Liver (tissue), 3 donors: ENCODE data around the gene APOD.

Experiments
- GABPA ChIP-seq, 2 donors: IDR thresholded peaks in 1 of 2; conservative IDR thresholded peaks in 1 of 2; 2 replicates each; pipeline ENCODE4 v1.6.1; 2016; ENCODE audit warnings: antibody characterized with exemption in 2 of 2, mild to moderate bottlenecking in 1 of 2, moderate library complexity in 1 of 2
- JUND ChIP-seq, 2 donors: IDR thresholded peaks; 2 replicates each; pipeline ENCODE4 v1.6.1; 2016; ENCODE audit warnings: antibody characterized with exemption in 2 of 2
- NR2F2 ChIP-seq: IDR thresholded peaks from 2 replicates; pipeline ENCODE4 v1.6.1; 2016; ENCODE audit warnings: antibody characterized with exemption
- RAD21 ChIP-seq, 2 donors: IDR thresholded peaks; 2 replicates each; pipeline ENCODE4 v1.6.1; 2016; ENCODE audit warnings: antibody characterized with exemption in 2 of 2, mild to moderate bottlenecking in 2 of 2
- RXRA ChIP-seq, 2 donors: IDR thresholded peaks; 2 replicates each; pipeline ENCODE4 v1.6.1; 2017 to 2018; ENCODE audit warnings: antibody characterized with exemption in 2 of 2, mild to moderate bottlenecking in 1 of 2
- SP1 ChIP-seq: IDR thresholded peaks from 2 replicates; pipeline ENCODE4 v1.6.1; 2018; ENCODE audit warnings: antibody characterized with exemption, mild to moderate bottlenecking
- TAF1 ChIP-seq: conservative IDR thresholded peaks from 2 replicates; pipeline ENCODE4 v1.6.1; 2016; ENCODE audit warnings: antibody characterized with exemption, mild to moderate bottlenecking
- YY1 ChIP-seq: IDR thresholded peaks from 2 replicates; pipeline ENCODE4 v1.6.1; 2016; ENCODE audit warnings: antibody characterized with exemption, mild to moderate bottlenecking
- ZBTB33 ChIP-seq: IDR thresholded peaks from 2 replicates; pipeline ENCODE4 v1.6.1; 2016; ENCODE audit warnings: antibody characterized with exemption
- TF ChIP-seq, protein P1 (sequence below): fragments of 150-350 bp; IDR thresholded peaks from 2 replicates; pipeline ENCODE4 v1.5.1; 2017; ENCODE audit warnings: improper control_type of control experiment, low read depth, low read length; ENCODE audit not compliant: missing input control
- TF ChIP-seq, protein P2 (sequence below): IDR thresholded peaks from 2 replicates; pipeline ENCODE4 v1.6.1; 2016; ENCODE audit warnings: antibody characterized with exemption
- TF ChIP-seq, protein P3 (sequence below): IDR thresholded peaks from 2 replicates; pipeline ENCODE4 v1.6.1; 2016; ENCODE audit warnings: antibody characterized with exemption, mild to moderate bottlenecking
- TF ChIP-seq, protein P4 (sequence below): IDR thresholded peaks from 2 replicates; pipeline ENCODE4 v1.6.1; 2016; ENCODE audit warnings: antibody characterized with exemption
- donor health status: healthy.
- donor health status: healthy.

DNA sequence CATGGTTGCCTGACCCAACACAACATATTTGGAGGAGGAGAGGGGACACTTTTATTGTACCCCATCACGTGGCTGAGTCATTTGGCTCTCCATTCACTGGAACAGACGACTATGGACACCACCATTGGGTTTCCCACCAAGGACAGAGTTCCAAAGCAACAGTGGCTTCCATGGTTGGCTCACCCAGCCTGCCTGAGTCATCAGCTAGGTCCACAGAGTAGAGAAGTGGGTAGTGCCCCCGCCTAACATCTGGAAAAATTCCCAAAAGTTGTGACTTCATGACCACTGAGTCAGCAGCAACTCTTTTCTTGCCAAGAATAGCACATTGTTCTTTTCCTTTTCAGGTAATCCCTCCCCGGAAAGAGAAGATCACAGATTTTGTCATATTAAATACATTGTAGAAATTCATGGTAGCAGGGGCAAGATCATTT is 37.6 kb downstream of the APOD start:
- TF ChIP-seq, protein P1, sequence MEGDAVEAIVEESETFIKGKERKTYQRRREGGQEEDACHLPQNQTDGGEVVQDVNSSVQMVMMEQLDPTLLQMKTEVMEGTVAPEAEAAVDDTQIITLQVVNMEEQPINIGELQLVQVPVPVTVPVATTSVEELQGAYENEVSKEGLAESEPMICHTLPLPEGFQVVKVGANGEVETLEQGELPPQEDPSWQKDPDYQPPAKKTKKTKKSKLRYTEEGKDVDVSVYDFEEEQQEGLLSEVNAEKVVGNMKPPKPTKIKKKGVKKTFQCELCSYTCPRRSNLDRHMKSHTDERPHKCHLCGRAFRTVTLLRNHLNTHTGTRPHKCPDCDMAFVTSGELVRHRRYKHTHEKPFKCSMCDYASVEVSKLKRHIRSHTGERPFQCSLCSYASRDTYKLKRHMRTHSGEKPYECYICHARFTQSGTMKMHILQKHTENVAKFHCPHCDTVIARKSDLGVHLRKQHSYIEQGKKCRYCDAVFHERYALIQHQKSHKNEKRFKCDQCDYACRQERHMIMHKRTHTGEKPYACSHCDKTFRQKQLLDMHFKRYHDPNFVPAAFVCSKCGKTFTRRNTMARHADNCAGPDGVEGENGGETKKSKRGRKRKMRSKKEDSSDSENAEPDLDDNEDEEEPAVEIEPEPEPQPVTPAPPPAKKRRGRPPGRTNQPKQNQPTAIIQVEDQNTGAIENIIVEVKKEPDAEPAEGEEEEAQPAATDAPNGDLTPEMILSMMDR, result no peak
- TF ChIP-seq YY1 (no peak), JUND (IDR thresholded peaks at IDR 0.05) (no peak), RXRA (IDR thresholded peaks at IDR 0.05) (no peak), SP1 (no peak), RAD21 (IDR thresholded peaks at IDR 0.05) (no peak), GABPA (IDR thresholded peaks at IDR 0.05 in 1 of 2, conservative IDR thresholded peaks at IDR 0.05 in 1 of 2) (no peak), ZBTB33 (no peak), TAF1 (no peak), NR2F2 (no peak)
- TF ChIP-seq, protein P2, sequence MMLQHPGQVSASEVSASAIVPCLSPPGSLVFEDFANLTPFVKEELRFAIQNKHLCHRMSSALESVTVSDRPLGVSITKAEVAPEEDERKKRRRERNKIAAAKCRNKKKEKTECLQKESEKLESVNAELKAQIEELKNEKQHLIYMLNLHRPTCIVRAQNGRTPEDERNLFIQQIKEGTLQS, result no peak
- TF ChIP-seq, protein P3, sequence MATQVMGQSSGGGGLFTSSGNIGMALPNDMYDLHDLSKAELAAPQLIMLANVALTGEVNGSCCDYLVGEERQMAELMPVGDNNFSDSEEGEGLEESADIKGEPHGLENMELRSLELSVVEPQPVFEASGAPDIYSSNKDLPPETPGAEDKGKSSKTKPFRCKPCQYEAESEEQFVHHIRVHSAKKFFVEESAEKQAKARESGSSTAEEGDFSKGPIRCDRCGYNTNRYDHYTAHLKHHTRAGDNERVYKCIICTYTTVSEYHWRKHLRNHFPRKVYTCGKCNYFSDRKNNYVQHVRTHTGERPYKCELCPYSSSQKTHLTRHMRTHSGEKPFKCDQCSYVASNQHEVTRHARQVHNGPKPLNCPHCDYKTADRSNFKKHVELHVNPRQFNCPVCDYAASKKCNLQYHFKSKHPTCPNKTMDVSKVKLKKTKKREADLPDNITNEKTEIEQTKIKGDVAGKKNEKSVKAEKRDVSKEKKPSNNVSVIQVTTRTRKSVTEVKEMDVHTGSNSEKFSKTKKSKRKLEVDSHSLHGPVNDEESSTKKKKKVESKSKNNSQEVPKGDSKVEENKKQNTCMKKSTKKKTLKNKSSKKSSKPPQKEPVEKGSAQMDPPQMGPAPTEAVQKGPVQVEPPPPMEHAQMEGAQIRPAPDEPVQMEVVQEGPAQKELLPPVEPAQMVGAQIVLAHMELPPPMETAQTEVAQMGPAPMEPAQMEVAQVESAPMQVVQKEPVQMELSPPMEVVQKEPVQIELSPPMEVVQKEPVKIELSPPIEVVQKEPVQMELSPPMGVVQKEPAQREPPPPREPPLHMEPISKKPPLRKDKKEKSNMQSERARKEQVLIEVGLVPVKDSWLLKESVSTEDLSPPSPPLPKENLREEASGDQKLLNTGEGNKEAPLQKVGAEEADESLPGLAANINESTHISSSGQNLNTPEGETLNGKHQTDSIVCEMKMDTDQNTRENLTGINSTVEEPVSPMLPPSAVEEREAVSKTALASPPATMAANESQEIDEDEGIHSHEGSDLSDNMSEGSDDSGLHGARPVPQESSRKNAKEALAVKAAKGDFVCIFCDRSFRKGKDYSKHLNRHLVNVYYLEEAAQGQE, result no peak
- TF ChIP-seq, protein P4, sequence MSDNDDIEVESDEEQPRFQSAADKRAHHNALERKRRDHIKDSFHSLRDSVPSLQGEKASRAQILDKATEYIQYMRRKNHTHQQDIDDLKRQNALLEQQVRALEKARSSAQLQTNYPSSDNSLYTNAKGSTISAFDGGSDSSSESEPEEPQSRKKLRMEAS, result no peak
